ENCODE data around the gene KLHDC8A. TPM values are rescaled to one million over a fixed set of nuclear protein-coding genes. Genes with fewer than 3 reads are reported as not detected.

KLHDC8A gene
- total and polyA plus RNA-seq, 9 of the 15 experiments (the other 6 are each of a cell fraction or from before 2014, with no cell fraction given): 0.01 to 0.54 (median 0.04) TPM; not detected in 6

- TF ChIP-seq KAT2B (IDR thresholded peaks at IDR 0.05; ENCODE audit: low read depth, low read length) (no peak), BCOR (IDR thresholded peaks at IDR 0.05) (peak; percentile 38; the same call in 1 of the 2 replicates), SNIP1 (IDR thresholded peaks at IDR 0.05; ENCODE audit: low read depth) (no peak), CBFA2T2 (conservative IDR thresholded peaks at IDR 0.05) (peak; percentile 78), ZFX (CRISPR knock-in tag; IDR thresholded peaks at IDR 0.05) (peak; percentile 54; the same call in 1 of the 2 replicates)
- TF ChIP-seq, protein P1, sequence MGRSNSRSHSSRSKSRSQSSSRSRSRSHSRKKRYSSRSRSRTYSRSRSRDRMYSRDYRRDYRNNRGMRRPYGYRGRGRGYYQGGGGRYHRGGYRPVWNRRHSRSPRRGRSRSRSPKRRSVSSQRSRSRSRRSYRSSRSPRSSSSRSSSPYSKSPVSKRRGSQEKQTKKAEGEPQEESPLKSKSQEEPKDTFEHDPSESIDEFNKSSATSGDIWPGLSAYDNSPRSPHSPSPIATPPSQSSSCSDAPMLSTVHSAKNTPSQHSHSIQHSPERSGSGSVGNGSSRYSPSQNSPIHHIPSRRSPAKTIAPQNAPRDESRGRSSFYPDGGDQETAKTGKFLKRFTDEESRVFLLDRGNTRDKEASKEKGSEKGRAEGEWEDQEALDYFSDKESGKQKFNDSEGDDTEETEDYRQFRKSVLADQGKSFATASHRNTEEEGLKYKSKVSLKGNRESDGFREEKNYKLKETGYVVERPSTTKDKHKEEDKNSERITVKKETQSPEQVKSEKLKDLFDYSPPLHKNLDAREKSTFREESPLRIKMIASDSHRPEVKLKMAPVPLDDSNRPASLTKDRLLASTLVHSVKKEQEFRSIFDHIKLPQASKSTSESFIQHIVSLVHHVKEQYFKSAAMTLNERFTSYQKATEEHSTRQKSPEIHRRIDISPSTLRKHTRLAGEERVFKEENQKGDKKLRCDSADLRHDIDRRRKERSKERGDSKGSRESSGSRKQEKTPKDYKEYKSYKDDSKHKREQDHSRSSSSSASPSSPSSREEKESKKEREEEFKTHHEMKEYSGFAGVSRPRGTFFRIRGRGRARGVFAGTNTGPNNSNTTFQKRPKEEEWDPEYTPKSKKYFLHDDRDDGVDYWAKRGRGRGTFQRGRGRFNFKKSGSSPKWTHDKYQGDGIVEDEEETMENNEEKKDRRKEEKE (IDR thresholded peaks at IDR 0.05; ENCODE audit: borderline replicate concordance in 1 of 2, control insufficient read depth in 1 of 2, low read depth in 2 of 2, low read length in 1 of 2): no peak
Observed at GRCh38 chr1:205344066-205344928, 12.4 kb downstream of the KLHDC8A start (continued).
